HepG2 (cell line): ENCODE data around the gene AADACL4. TPM values are rescaled to one million over a fixed set of nuclear protein-coding genes. Genes with fewer than 3 reads are reported as not detected.
A peak's percentile ranks its signal among the peaks of the same experiment; 100 is the strongest.

Source experiments
- GPBP1L1 ChIP-seq: sonication (generic); formaldehyde crosslinking; IDR thresholded peaks from 2 replicates; pipeline ENCODE4 v1.5.0; 2020; ENCODE audit warnings: mild to moderate bottlenecking, missing genetic modification reagents
- ISL2 ChIP-seq: sonication (generic); formaldehyde crosslinking; IDR thresholded peaks from 2 replicates; pipeline ENCODE4 v1.5.0; 2020; ENCODE audit warnings: missing genetic modification reagents
- KAT2B ChIP-seq: fragments of 150-350 bp; IDR thresholded peaks from 2 replicates; pipeline ENCODE4 v1.6.1; 2014; ENCODE audit warnings: low read depth, low read length, borderline replicate concordance
- MAFG ChIP-seq: sonication (generic); formaldehyde crosslinking; IDR thresholded peaks from 2 replicates; pipeline ENCODE4 v1.5.1; 2020; ENCODE audit warnings: mild to moderate bottlenecking, missing genetic modification reagents
- MNT ChIP-seq: fragments of 450-650 bp; IDR thresholded peaks from 2 replicates; pipeline ENCODE4 v1.6.1; 2016
- PAF1 ChIP-seq: IDR thresholded peaks from 2 replicates; pipeline ENCODE4 v1.6.1; 2016; ENCODE audit warnings: missing genetic modification reagents, missing compliant biosample characterization
- REL ChIP-seq: sonication (generic); formaldehyde crosslinking; conservative IDR thresholded peaks from 2 replicates; pipeline ENCODE4 v1.8.0; 2022; ENCODE audit warnings: mild to moderate bottlenecking, missing genetic modification reagents, moderate library complexity
- SKIL ChIP-seq: sonication (generic); formaldehyde crosslinking; IDR thresholded peaks from 2 replicates; pipeline ENCODE4 v1.8.0; 2022; ENCODE audit warnings: missing genetic modification reagents, mild to moderate bottlenecking, moderate library complexity, borderline replicate concordance
- ZNF230 ChIP-seq: sonication (generic); formaldehyde crosslinking; IDR thresholded peaks from 2 replicates; pipeline ENCODE4 v1.4.0; 2020; ENCODE audit warnings: mild to moderate bottlenecking, missing genetic modification reagents
- ZNF512B ChIP-seq: sonication (generic); formaldehyde crosslinking; IDR thresholded peaks from 2 replicates; pipeline ENCODE4 v1.5.1; 2020; ENCODE audit warnings: missing genetic modification reagents, mild to moderate bottlenecking, borderline replicate concordance
- ZNF687 ChIP-seq: sonication (generic); formaldehyde crosslinking; IDR thresholded peaks from 2 replicates; pipeline ENCODE4 v1.5.1; 2020; ENCODE audit warnings: mild to moderate bottlenecking, missing genetic modification reagents, moderate library complexity
- ZNF781 ChIP-seq: sonication (generic); formaldehyde crosslinking; IDR thresholded peaks from 2 replicates; pipeline ENCODE4 v1.5.1; 2020; ENCODE audit warnings: borderline replicate concordance, mild to moderate bottlenecking, missing genetic modification reagents; ENCODE audit errors: not compliant biosample characterization
- ZNF800 ChIP-seq: sonication (generic); formaldehyde crosslinking; IDR thresholded peaks from 2 replicates; pipeline ENCODE4 v1.4.0; 2020; ENCODE audit warnings: missing genetic modification reagents
- polyA plus RNA-seq, 8 experiments: library from polyadenylated mRNA; depleted of rRNA in 3 of 8; stranded (reverse) in 7 of 8; unstranded in 1 of 8; fragments of >200 nt; fragmentation: Illumina TruSeq in 4 of 8; extraction: Trizol in 4 of 8; gene quantifications; 2 replicates each; pipeline versions ENCODE4 v1.2.1 to v1.2.3, GENCODE V29; 2011 to 2016; ENCODE audit warnings: low read depth in 4 of 8, missing spikeins in 1 of 8, mixed read lengths in 1 of 8; ENCODE audit not compliant: insufficient read depth in 1 of 8
- total RNA-seq, 5 experiments: library from RNA; depleted of rRNA; stranded (reverse); fragments of >200 nt; fragmentation: Illumina TruSeq; extraction: Trizol; gene quantifications; 2 replicates each; pipeline ENCODE4 v1.2.3, GENCODE V29; 2016; ENCODE audit warnings: low read depth in 1 of 5

AADACL4 gene
- total and polyA plus RNA-seq, 2 of the 13 experiments (the other 11 are each of a cell fraction or from before 2014, with no cell fraction given): not detected

GRCh38 chr1:12615865-12616708 is 27.8 kb upstream of the AADACL4 start (continued):
- TF ChIP-seq SKIL (CRISPR knock-in tag) (peak; percentile 86; the same call in 1 of the 2 replicates), ZNF781 (CRISPR knock-in tag) (peak; percentile 72), ISL2 (CRISPR knock-in tag) (peak; percentile 90), ZNF800 (CRISPR knock-in tag) (no peak), MNT (no peak; the same call in 1 of the 2 replicates), PAF1 (no peak; the same call in 1 of the 2 replicates), ZNF230 (CRISPR knock-in tag) (no peak), GPBP1L1 (no peak), ZNF512B (CRISPR knock-in tag) (no peak), REL (CRISPR knock-in tag) (no peak), MAFG (CRISPR knock-in tag) (no peak), ZNF687 (peak; percentile 85), KAT2B (no peak)
